GM13977 (cell line): ENCODE results near the gene DHRS1.

ENCODE experiments used
- DNase-seq: peaks from one replicate; pipeline ENCODE4 v3.0.0; 2012; ENCODE audit warnings: low spot score
- CTCF ChIP-seq: IDR thresholded peaks from 2 replicates; pipeline ENCODE4 v1.5.1; 2012; ENCODE audit warnings: mild to moderate bottlenecking, control low read depth; ENCODE audit not compliant: insufficient read depth; ENCODE audit errors: extremely low read depth, missing control alignments
- in situ Hi-C: fragments of 300-500 bp; cut with MboI; formaldehyde crosslinking; loops from one replicate; pipeline ENCODE4 v1.12.0; 2022; ENCODE audit warnings: low sequenced_read_pairs, low pct_unique_long_range_greater_than_20kb, mixed read lengths, inconsistent platforms; ENCODE audit not compliant: unreplicated experiment

Gene DHRS1

GRCh38 chr14:24272467-24272866 is 27.1 kb downstream of the DHRS1 start:
- in situ Hi-C loops, result no loop called here
- no peak for DNase-seq
- TF ChIP-seq CTCF, result no peak

GRCh38 chr14:24271834-24272263 is 27.7 kb downstream of the DHRS1 start:
- DNase-seq, result no peak

GRCh38 chr14:24271134-24271833 is 28.3 kb downstream of the DHRS1 start, which contains the start of gene RABGGTA:
TSS of gene RABGGTA (minus strand) at chr14:24271597. CDS start at chr14:24271115, 482 bp downstream.
- DNase-seq, result peak; percentile 97
- TF ChIP-seq CTCF, result peak; percentile 96
- in situ Hi-C loops, result no loop called here

More at GRCh38 chr14:24271834-24272263, 27.7 kb downstream of the DHRS1 start:
- no peak for TF ChIP-seq CTCF
- in situ Hi-C loops, result no loop called here

- TF ChIP-seq CTCF, result no peak
- no peak for DNase-seq
Measured at GRCh38 chr14:24270537-24271133, 28.9 kb downstream of the DHRS1 start.

GRCh38 chr14:24269910-24270536 is 29.6 kb downstream of the DHRS1 start:
- no peak for TF ChIP-seq CTCF
- in situ Hi-C loops, result no loop called here
- DNase-seq, result no peak

More at GRCh38 chr14:24270537-24271133, 28.9 kb downstream of the DHRS1 start:
- in situ Hi-C loops, result no loop called here

GRCh38 chr14:24269368-24269767 is 30.2 kb downstream of the DHRS1 start:
- no peak for TF ChIP-seq CTCF
- DNase-seq, result no peak
- in situ Hi-C loops, result no loop called here
